ENCODE data around the gene EMILIN1.
A peak's percentile ranks its signal among the peaks of the same experiment; 100 is the strongest.

EMILIN1 gene

DNA sequence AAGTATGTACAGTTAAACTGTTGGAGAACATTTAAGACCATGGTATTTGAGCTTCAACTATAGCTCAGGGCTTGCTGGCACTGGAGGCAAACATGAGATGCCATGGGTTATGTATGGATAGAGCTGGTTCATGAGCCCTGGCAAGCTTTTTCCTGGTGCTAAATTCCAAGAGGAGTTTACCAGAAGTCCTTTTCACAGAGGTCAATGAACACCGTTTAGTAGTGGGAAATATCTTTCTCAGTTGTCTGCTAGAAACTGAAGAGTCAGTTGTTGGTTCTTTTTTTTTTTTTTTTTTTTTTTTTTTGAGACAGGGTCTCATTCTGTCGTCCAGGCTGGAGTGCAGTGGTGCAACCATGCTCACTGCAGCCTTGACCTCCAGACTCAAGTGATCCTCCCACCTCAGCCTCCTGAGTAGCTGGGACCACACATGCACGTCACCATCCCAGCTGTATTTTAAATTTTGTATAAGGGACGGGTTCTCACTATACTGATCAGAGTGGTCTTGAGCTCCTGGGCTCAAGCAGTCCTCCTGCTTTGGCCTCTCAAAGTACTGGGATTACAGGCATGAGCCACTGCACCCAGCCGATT lies 9.5 kb downstream of the EMILIN1 start:
- peak overlapping the region; percentile 89 for H3K4me3 ChIP-seq (ENCODE audit: low read length)

DNA sequence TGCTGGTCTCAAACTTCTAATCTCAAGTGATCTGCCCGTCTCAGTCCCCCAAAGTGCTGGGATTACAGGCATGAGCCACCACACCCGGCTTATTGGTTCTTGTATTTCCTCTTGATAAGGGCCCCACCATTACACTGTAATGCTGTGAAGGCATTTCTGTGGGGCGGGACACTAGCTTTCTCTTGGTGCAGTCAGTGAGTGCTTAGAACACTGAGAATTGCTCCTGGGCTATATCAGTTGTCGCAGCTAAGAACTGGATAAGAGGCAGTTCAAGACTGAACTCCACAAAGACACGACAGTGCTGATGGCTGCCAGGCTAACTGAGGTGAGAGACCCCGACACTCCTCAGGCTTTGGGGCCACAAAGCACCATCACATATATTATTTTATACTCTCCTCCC lies 10.2 kb downstream of the EMILIN1 start:
- Histone ChIP-seq H3K36me3 (ENCODE audit: insufficient read depth, low read length) (no peaks in the 10 kb centered on the region), H3K4me3 (ENCODE audit: low read length) (no peak overlapping the region), H2AFZ (ENCODE audit: low read depth, low read length) (no peak overlapping the region), H3K27me3 (ENCODE audit: insufficient read depth, low read length) (no peaks in the 10 kb centered on the region), H3K4me1 (ENCODE audit: insufficient read depth, low read length) (peaks cover 10% of the 10 kb centered on the region), H3K9me3 (ENCODE audit: low read length) (no peaks in the 10 kb centered on the region)

More for the DNA sequence above, 9.5 kb downstream of the EMILIN1 start:
- H2AFZ ChIP-seq (ENCODE audit: low read depth, low read length), result no peak overlapping the region
- H3K4me1 ChIP-seq (ENCODE audit: insufficient read depth, low read length), result peaks cover 10% of the 10 kb centered on the region
- no peaks in the 10 kb centered on the region for H3K36me3 ChIP-seq (ENCODE audit: insufficient read depth, low read length)
- H3K9me3 ChIP-seq (ENCODE audit: low read length), result no peaks in the 10 kb centered on the region
- H3K27me3 ChIP-seq (ENCODE audit: insufficient read depth, low read length), result no peaks in the 10 kb centered on the region

DNA sequence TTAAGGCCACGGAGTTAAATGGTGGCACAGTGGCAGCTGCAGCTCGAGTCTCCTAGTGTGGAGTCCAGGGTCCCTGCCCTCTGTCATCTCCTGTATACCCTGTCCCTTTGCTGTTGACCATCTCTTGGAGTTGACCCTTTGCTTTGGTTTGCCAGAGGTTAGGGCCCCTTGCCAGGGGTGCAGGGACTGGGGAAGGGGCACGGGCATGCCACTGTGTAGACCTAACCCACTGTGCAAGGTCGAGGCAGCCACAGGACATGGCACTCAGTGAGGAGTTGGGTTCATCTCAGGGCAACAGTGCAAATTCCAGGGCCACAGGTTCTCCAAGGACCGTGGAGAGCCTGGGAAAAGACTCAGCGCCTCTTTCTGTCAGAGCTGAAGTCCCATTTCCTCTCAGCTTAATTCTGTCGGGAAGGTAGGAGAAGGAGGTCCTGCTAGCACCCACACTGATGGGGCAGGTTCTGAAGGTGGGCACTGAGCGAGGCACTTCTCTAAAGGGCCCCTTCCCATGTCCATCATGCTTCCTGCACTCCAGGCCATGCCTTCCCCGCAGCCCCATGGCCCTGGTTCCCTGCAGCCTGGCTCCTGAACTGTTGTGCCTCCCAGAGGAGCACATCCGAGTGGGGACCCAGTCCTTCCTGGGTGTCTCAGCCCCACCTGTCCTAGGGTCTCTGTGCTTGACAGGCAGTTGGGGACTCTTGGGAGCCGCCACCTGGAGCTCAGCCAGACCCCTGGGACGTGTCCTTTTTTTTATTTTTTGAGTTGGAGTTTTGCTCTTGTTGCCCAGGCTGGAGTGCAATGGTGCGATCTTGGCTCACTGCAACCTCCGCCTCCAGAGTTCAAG lies 10.9 kb downstream of the EMILIN1 start:
- Histone ChIP-seq H2AFZ (ENCODE audit: low read depth, low read length) (no peak overlapping the region), H3K4me3 (ENCODE audit: low read length) (no peak overlapping the region), H3K9me3 (ENCODE audit: low read length) (no peaks in the 10 kb centered on the region), H3K27me3 (ENCODE audit: insufficient read depth, low read length) (no peaks in the 10 kb centered on the region), H3K4me1 (ENCODE audit: insufficient read depth, low read length) (peaks cover 10% of the 10 kb centered on the region), H3K36me3 (ENCODE audit: insufficient read depth, low read length) (no peaks in the 10 kb centered on the region)

GRCh38 chr2:27091746-27092695 lies 13.6 kb downstream of the EMILIN1 start:
- Histone ChIP-seq H3K9me3 (ENCODE audit: low read length) (no peaks in the 10 kb centered on the region), H3K4me1 (ENCODE audit: insufficient read depth, low read length) (peaks cover 4% of the 10 kb centered on the region), H3K36me3 (ENCODE audit: insufficient read depth, low read length) (no peaks in the 10 kb centered on the region), H3K4me3 (ENCODE audit: low read length) (no peak overlapping the region), H2AFZ (ENCODE audit: low read depth, low read length) (no peak overlapping the region), H3K27me3 (ENCODE audit: insufficient read depth, low read length) (no peaks in the 10 kb centered on the region)

DNA sequence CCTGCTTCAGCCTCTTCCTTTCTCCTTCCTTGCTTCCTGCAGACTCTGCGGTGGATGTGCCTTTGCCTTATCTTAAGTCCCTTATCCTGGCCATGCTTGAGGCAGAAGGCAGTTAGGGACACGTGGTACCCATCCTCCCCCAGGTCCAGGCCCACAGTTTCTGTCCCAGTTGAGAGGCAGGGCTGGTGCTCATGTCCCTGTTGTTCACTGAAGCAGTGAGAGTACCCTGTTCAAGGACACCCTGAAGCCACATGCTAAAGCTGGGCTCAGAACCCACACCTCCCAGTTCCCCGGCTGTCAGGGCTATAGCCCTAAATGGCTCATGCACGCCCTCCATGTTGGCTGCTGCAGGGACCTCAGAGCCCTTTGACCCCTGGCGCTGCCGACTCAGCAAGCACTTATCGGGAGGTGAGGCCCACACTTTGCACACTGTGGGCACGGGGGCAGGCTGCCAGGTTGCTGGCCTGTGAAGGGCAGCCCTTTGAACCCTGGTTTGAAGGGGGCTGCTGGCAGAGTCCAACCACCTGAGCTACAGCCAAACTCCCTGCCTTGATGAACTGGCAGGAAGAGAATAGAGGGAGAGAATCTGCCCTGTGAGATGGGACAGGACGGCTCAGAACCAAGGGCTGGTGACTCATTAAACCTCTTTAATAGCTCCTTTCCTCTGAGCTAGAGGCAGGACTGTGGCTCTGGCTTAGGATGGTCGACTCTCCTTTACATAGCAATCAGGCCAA lies 14.4 kb downstream of the EMILIN1 start:
- Histone ChIP-seq H3K27me3 (ENCODE audit: insufficient read depth, low read length) (no peaks in the 10 kb centered on the region), H3K4me1 (ENCODE audit: insufficient read depth, low read length) (no peaks in the 10 kb centered on the region), H2AFZ (ENCODE audit: low read depth, low read length) (no peak overlapping the region), H3K4me3 (ENCODE audit: low read length) (no peak overlapping the region), H3K9me3 (ENCODE audit: low read length) (no peaks in the 10 kb centered on the region), H3K36me3 (ENCODE audit: insufficient read depth, low read length) (no peaks in the 10 kb centered on the region)

DNA sequence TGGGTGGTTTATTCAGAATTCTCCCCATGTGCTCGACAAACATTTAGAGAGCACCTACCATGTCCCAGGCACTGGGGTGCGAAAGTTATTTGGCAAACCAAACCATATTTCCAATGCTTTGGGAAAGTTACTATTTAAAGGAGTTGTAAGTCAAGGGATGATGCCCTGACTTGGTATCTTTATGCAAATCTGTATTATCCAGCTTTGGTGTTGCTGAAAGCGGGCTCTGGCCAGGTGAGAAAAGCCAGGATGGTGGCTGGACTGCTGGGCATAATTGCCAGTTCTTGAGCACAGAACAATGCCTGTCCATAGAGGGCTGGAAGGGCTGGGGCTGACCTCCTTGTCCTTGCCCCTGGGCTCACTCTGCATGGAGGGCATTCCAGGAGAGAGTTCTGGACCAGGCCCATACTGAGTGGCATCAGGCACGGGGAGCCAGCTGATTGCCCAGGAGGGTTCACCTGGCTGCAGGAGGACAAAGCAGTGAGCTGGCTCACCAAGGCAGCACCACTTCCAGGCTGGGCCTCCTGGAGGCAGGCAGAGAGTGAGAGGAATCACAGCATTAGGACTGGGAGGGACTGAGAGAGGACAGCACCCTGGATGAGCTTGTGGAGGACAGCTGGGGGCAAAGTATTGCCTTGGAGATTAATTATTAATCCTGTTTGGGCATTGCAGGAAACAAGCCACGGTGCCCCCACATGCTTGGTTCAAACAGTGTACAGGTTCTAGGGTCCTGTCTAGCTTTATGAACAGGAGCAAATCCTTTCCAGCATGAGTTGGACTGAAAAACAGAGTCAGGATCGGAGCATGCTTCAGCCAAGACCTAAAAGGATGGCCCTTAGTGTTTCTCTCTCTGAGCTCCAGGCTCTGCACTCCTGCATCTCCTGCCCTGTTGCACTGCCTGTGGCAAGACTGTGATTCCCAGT lies 15.3 kb downstream of the EMILIN1 start:
- H2AFZ ChIP-seq (ENCODE audit: low read depth, low read length), result no peak overlapping the region
- H3K9me3 ChIP-seq (ENCODE audit: low read length), result no peaks in the 10 kb centered on the region
- H3K4me3 ChIP-seq (ENCODE audit: low read length), result no peak overlapping the region
- no peaks in the 10 kb centered on the region for H3K4me1 ChIP-seq (ENCODE audit: insufficient read depth, low read length)
- no peaks in the 10 kb centered on the region for H3K27me3 ChIP-seq (ENCODE audit: insufficient read depth, low read length)
- H3K36me3 ChIP-seq (ENCODE audit: insufficient read depth, low read length), result no peaks in the 10 kb centered on the region

- H3K27me3 ChIP-seq (ENCODE audit: insufficient read depth, low read length), result no peaks in the 10 kb centered on the region
- H3K4me1 ChIP-seq (ENCODE audit: insufficient read depth, low read length), result no peaks in the 10 kb centered on the region
- no peaks in the 10 kb centered on the region for H3K36me3 ChIP-seq (ENCODE audit: insufficient read depth, low read length)
- H3K4me3 ChIP-seq (ENCODE audit: low read length), result no peak overlapping the region
- no peak overlapping the region for H2AFZ ChIP-seq (ENCODE audit: low read depth, low read length)
- H3K9me3 ChIP-seq (ENCODE audit: low read length), result no peaks in the 10 kb centered on the region
These were observed 16.1 kb downstream of the EMILIN1 start for GRCh38 chr2:27094353-27094984.

GRCh38 chr2:27095427-27095744 lies 17.0 kb downstream of the EMILIN1 start:
- no peaks in the 10 kb centered on the region for H3K9me3 ChIP-seq (ENCODE audit: low read length)
- no peak overlapping the region for H3K4me3 ChIP-seq (ENCODE audit: low read length)
- no peaks in the 10 kb centered on the region for H3K4me1 ChIP-seq (ENCODE audit: insufficient read depth, low read length)
- no peaks in the 10 kb centered on the region for H3K36me3 ChIP-seq (ENCODE audit: insufficient read depth, low read length)
- H2AFZ ChIP-seq (ENCODE audit: low read depth, low read length), result no peak overlapping the region
- no peaks in the 10 kb centered on the region for H3K27me3 ChIP-seq (ENCODE audit: insufficient read depth, low read length)

DNA sequence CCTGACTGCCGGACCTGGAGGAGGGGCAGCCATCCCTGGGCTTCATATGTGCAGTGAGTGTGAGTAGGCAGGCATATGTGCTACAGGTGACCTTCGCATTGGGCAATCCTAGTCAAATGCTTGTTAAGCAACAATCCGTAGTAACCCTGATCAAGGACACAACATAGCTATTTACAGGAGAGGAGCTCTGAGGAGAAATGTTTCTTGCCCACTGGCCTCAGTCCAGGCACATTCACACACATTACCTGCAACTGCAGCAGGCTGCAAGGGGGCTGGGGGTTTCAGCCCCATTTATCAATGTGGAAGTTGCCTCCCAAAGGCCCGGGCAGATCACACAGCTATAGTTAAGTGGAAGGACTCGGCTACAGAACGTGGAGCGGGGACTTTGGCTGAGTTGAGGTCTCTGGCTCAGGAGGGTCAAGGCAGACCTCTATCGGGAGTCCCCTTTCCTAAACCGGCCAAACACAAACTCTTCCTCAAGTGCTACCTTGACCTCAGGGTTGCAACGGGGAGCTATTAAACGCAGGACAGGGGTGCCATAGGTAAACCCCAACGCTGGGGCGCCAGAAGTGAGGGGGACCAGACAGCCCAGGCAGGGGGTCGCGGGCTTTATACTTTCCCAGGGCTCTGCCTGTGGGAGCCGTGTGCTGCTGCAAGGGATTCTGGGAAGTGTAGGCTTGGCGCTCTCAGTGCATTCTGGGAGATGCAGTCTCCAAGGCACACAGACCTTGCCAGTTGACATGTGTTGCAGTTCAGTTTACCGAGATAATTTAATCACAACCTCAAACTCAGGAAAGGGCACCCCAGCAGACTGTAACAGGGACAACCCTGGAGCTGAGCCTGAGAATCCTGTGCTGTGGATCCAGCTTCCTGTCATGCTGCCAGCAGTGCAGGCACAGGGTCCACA lies 17.6 kb downstream of the EMILIN1 start:
- Histone ChIP-seq H3K4me3 (ENCODE audit: low read length) (no peak overlapping the region), H3K27me3 (ENCODE audit: insufficient read depth, low read length) (no peaks in the 10 kb centered on the region), H3K9me3 (ENCODE audit: low read length) (no peaks in the 10 kb centered on the region), H3K4me1 (ENCODE audit: insufficient read depth, low read length) (no peaks in the 10 kb centered on the region), H3K36me3 (ENCODE audit: insufficient read depth, low read length) (no peaks in the 10 kb centered on the region), H2AFZ (ENCODE audit: low read depth, low read length) (peak overlapping the region; percentile 52)

- Histone ChIP-seq H3K27me3 (ENCODE audit: insufficient read depth, low read length) (no peaks in the 10 kb centered on the region), H3K9me3 (ENCODE audit: low read length) (no peaks in the 10 kb centered on the region), H3K4me3 (ENCODE audit: low read length) (no peak overlapping the region), H3K4me1 (ENCODE audit: insufficient read depth, low read length) (no peaks in the 10 kb centered on the region), H3K36me3 (ENCODE audit: insufficient read depth, low read length) (no peaks in the 10 kb centered on the region), H2AFZ (ENCODE audit: low read depth, low read length) (no peak overlapping the region)
These were observed 18.4 kb downstream of the EMILIN1 start for GRCh38 chr2:27096748-27097297.

- H3K4me1 ChIP-seq (ENCODE audit: insufficient read depth, low read length), result no peaks in the 10 kb centered on the region
- H3K27me3 ChIP-seq (ENCODE audit: insufficient read depth, low read length), result no peaks in the 10 kb centered on the region
- H3K4me3 ChIP-seq (ENCODE audit: low read length), result no peak overlapping the region
- no peaks in the 10 kb centered on the region for H3K9me3 ChIP-seq (ENCODE audit: low read length)
- no peak overlapping the region for H2AFZ ChIP-seq (ENCODE audit: low read depth, low read length)
- H3K36me3 ChIP-seq (ENCODE audit: insufficient read depth, low read length), result no peaks in the 10 kb centered on the region
These were observed 18.9 kb downstream of the EMILIN1 start for GRCh38 chr2:27097341-27097740.

All from neuron (in vitro differentiated cells).